ENCODE results near the gene TRABD2B. TPM values are rescaled to one million over a fixed set of nuclear protein-coding genes. Genes with fewer than 3 reads are reported as not detected.

The TRABD2B gene
- total RNA-seq, 1 experiment from 2014 or later, result 0.05 TPM

- TF ChIP-seq YY1 (IDR thresholded peaks at IDR 0.05; ENCODE audit: extremely low read depth, insufficient replicate concordance, low read depth, low read length) (no peak), CEBPB (IDR thresholded peaks at IDR 0.05; ENCODE audit: low read depth) (no peak), ZBTB33 (IDR thresholded peaks at IDR 0.05; ENCODE audit: extremely low read depth, insufficient replicate concordance, low read length) (no peak), POLR2AphosphoS5 (IDR thresholded peaks at IDR 0.05; ENCODE audit: low read depth, low read length) (no peak)
Observed at GRCh38 chr1:48033495-48034045, 36.4 kb upstream of the TRABD2B start (continued).

- H3K27ac ChIP-seq (ENCODE audit: low read depth, low read length), result no peak overlapping the region
- H3K4me2 ChIP-seq (ENCODE audit: low read length), result no peak overlapping the region
- H2AFZ ChIP-seq (ENCODE audit: low read depth, low read length, poor library complexity, severe bottlenecking), result no peak overlapping the region
- H3K27me3 ChIP-seq (ENCODE audit: insufficient read depth, low read length), result peaks cover 17% of the 10 kb centered on the region
- ChIA-PET RAD21 (ENCODE audit: low non-redundant PET in 1 of 2, low total read pairs in 2 of 2, uncharacterized antibody in 2 of 2, unreplicated experiment in 2 of 2) (no interaction called here), CTCF (no interaction called here), POLR2A (no interaction called here)
- no peaks in the 10 kb centered on the region for H3K9me2 ChIP-seq (ENCODE audit: insufficient read depth)
- no peak for ATAC-seq
- no TSS peak for BruUV-seq (replicated peaks)
- H4K20me1 ChIP-seq (ENCODE audit: insufficient read depth), result no peaks in the 10 kb centered on the region
- H3K79me2 ChIP-seq (ENCODE audit: insufficient read depth, low read length), result no peaks in the 10 kb centered on the region
- no peak overlapping the region for H3K9ac ChIP-seq (ENCODE audit: low read length)
- H3K36me3 ChIP-seq (ENCODE audit: control insufficient read depth in 1 of 2, insufficient read depth in 2 of 2, low read length in 2 of 2), result no peaks in the 10 kb centered on the region
- no peak overlapping the region for H3K4me3 ChIP-seq (replicated peaks in 1 of 2; ENCODE audit: low read depth in 1 of 2, low read length in 2 of 2)
- intact Hi-C loops (cut with micrococcal nuclease), result no loop called here
- no peaks in the 10 kb centered on the region for H3K9me3 ChIP-seq (ENCODE audit: control insufficient read depth in 1 of 2, insufficient read depth in 1 of 2, low read depth in 1 of 2, low read length in 2 of 2)
- no peaks in the 10 kb centered on the region for H3K4me1 ChIP-seq (ENCODE audit: control insufficient read depth in 1 of 2, insufficient read depth in 2 of 2, low read length in 2 of 2)
- TF ChIP-seq ZFX (IDR thresholded peaks at IDR 0.05), result no peak
- TF ChIP-seq REST (IDR thresholded peaks at IDR 0.05; ENCODE audit: low read depth), result no peak
- TF ChIP-seq TCF7L2 (IDR thresholded peaks at IDR 0.05; ENCODE audit: borderline replicate concordance, extremely low read depth, insufficient read depth, insufficient read length), result no peak
- no peak for TF ChIP-seq SIN3A (IDR thresholded peaks at IDR 0.05; ENCODE audit: low read depth)
- TF ChIP-seq CEBPB (IDR thresholded peaks at IDR 0.05; ENCODE audit: low read depth), result no peak
- no peak for TF ChIP-seq FOSL1 (IDR thresholded peaks at IDR 0.05; ENCODE audit: low read depth)
- no peak for TF ChIP-seq POLR2A (IDR thresholded peaks at IDR 0.05; ENCODE audit: borderline replicate concordance, extremely low read depth, insufficient read depth, insufficient read length)
- TF ChIP-seq ATF3 (IDR thresholded peaks at IDR 0.05), result no peak
- no peak for TF ChIP-seq ELF1 (IDR thresholded peaks at IDR 0.05; ENCODE audit: borderline replicate concordance, low read depth)
- no peak for TF ChIP-seq ZNF274 (IDR thresholded peaks at IDR 0.05; ENCODE audit: low read depth, low read length)
- TF ChIP-seq EZH2 (IDR thresholded peaks at IDR 0.05), result no peak
- no peak for DNase-seq (ENCODE audit: low read depth, low spot score)
Observed at GRCh38 chr1:48031676-48032075, 34.5 kb upstream of the TRABD2B start.

All from HCT116 (cell line).